Rectal smooth muscle tissue (tissue), 1 donor: ENCODE measurements around the gene SLC6A3.
"Not testable (repeated sequence)": the region's sequence is repeated elsewhere in the genome, so short reads cannot be mapped to it uniquely, and the experiment has no call there.

Source experiments
- H3K27ac ChIP-seq: one replicate; pipeline ENCODE4 v1.7.0; 2013; ENCODE audit warnings: low read depth, low read length, inconsistent platforms
- H3K27me3 ChIP-seq: one replicate; pipeline ENCODE4 v1.7.0; 2013; ENCODE audit warnings: low read length; ENCODE audit not compliant: control insufficient read depth, insufficient read depth
- H3K36me3 ChIP-seq: one replicate; pipeline ENCODE4 v1.7.0; 2013; ENCODE audit warnings: low read length; ENCODE audit not compliant: control insufficient read depth, insufficient read depth
- H3K4me1 ChIP-seq: one replicate; pipeline ENCODE4 v1.7.0; 2013; ENCODE audit warnings: low read length; ENCODE audit not compliant: control insufficient read depth, insufficient read depth
- H3K4me3 ChIP-seq: one replicate; pipeline ENCODE4 v1.7.0; 2013; ENCODE audit warnings: low read length
- H3K9ac ChIP-seq: one replicate; pipeline ENCODE4 v1.7.0; 2013; ENCODE audit warnings: low read length

The SLC6A3 gene

DNA sequence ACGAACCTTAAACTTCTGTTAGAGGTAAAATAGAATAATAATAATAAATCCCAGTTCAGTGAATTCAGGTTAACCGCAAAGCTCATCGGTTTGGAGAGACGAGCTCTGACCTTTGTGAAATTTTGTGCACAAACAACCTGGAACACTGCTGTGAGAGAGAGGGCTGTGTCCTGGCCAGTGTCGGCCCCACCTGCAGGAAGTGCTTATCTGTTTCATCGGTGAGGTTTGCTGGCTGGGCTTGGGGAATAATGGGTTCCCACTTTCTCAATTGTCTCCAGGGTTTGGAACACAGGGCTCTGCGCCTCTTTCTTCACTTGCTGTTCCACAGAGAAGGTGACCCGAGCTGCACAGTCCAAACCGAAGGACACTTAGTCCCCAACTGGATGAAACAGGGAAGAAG, 81.0 kb downstream of the SLC6A3 start:
- Histone ChIP-seq H3K4me1 (no peaks in the 10 kb centered on the region), H3K27ac (no peak overlapping the region), H3K36me3 (no peaks in the 10 kb centered on the region), H3K4me3 (no peak overlapping the region), H3K9ac (no peak overlapping the region), H3K27me3 (peaks cover 3% of the 10 kb centered on the region)

DNA sequence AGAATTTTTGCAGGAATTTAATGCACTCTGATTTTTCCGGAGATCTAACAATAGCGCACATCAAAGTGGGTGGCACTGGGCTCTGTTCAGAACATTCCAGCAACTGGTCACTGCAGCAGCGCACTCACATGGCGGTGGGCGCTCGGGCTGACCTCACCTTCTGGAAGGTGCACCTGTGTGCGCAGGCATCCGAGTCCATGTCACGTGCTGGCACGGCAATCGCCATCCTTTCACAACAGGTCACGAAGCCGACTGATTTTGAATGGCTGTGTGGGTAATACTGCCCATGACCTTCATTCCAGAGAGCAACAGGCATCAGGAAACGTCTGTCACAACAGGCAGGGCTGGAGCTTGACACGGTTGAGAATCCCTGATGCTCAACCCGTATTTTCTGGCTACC, 81.7 kb downstream of the SLC6A3 start:
- Histone ChIP-seq H3K4me1 (no peaks in the 10 kb centered on the region), H3K4me3 (no peak overlapping the region), H3K9ac (no peak overlapping the region), H3K27me3 (peaks cover 3% of the 10 kb centered on the region), H3K27ac (no peak overlapping the region), H3K36me3 (no peaks in the 10 kb centered on the region)

DNA sequence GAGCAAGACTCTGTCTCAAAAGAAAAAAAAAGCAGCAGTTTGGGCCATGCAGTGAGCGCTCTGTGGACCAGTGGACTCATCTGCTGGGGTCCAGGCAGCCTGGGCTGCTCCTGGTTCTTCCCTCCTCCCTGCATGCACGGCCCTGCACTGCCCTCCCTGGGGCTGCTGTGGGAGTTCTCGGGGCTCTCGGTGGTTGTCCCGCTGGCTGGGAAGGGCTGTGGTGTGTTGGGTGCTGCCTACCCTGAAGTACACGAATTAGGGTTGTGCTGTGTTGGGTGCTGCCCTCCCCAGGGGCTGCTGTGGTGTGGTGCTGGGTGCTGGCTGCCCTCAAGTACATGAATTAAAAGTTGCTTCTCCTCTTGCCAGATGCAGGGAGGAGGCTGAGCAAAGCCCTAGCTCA, 82.1 kb downstream of the SLC6A3 start:
- Histone ChIP-seq H3K4me3 (no peak overlapping the region), H3K27me3 (peaks cover 3% of the 10 kb centered on the region), H3K36me3 (no peaks in the 10 kb centered on the region), H3K27ac (no peak overlapping the region), H3K9ac (no peak overlapping the region), H3K4me1 (no peaks in the 10 kb centered on the region)

DNA sequence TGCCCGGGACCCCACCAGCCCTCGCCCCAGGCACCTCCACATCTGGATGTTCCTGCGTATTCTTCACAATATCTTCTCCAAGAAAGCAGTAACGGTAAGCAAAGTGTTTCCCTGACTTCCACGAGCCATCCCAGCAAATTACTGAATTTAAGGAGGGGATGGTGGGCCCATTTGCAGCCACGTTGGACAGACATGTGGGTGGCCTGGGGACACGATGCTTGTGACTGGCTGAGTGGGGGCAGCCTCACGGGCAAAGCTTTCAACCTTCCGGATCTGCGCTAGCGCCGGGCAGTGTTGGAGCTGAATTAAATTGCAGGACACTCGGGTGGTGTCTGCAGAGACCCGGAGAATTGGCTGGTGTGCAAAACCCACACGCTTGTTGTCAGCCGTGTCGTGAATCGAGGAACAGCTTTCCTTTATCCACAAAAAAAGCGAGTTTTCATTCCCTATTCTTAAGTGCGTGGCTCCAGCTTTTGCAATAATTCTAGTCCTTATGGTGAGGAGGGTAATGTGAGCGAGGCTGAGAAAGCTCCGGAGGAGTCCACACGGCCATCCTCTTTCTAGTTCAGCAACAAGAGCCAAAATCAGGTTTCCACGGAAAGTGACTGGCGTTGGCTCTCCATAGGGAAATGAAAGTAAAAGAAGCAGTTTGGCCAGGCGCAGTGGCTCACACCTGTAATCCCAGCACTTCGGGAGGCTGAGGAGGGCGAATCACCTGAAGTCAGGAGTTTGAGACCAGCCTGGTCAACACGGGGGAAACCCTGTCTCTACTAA, 82.8 kb downstream of the SLC6A3 start:
- no peak overlapping the region for H3K9ac ChIP-seq
- H3K27ac ChIP-seq: no peak overlapping the region
- H3K4me3 ChIP-seq: no peak overlapping the region
- no peaks in the 10 kb centered on the region for H3K4me1 ChIP-seq
- H3K36me3 ChIP-seq: no peaks in the 10 kb centered on the region
- peaks cover 3% of the 10 kb centered on the region for H3K27me3 ChIP-seq

DNA sequence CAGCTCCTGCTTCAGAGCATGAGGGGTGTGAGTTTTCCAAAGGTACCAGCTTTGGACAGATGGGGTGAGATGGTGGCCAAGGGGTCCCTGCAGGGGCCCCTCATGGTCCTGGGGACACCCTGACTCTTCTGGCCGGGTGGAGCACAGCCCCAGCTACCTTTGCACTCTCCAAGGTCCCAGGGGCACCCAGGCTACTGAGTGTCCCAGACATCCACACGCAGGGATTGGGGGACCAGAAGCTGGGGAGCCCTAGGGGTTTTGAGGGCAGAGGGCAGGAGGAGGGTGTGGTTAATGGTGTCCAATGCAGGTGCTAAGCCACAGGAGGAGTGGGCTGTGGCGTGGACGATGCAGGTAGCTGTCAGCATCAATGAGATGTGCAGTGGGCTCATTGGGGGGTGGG, 84.4 kb downstream of the SLC6A3 start:
- Histone ChIP-seq H3K27me3 (peaks cover 3% of the 10 kb centered on the region), H3K36me3 (no peaks in the 10 kb centered on the region), H3K9ac (no peak overlapping the region), H3K27ac (no peak overlapping the region), H3K4me3 (no peak overlapping the region), H3K4me1 (no peaks in the 10 kb centered on the region)

DNA sequence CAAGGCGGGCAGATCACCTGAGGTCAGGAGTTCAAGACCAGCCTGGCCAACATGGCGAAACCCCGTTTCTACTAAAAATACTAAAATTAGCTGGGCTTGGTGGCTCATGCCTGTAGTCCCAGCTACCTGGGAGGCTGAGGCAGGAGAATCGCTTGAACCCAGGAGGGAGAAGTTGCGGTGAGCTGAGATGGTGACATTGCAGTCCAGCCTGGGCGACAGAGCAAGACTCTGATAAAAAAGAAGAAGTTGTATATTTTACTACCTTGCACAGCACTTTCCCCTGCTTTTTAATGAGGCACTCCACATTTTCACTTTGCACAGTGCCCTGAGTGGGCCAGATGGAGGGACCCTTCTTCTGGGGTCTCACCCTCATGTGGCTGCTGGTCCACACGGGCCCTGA, 84.9 kb downstream of the SLC6A3 start:
- H3K36me3 ChIP-seq, H3K4me1 ChIP-seq, H3K27ac ChIP-seq, H3K27me3 ChIP-seq, H3K4me3 ChIP-seq, H3K9ac ChIP-seq: not testable (repeated sequence)

DNA sequence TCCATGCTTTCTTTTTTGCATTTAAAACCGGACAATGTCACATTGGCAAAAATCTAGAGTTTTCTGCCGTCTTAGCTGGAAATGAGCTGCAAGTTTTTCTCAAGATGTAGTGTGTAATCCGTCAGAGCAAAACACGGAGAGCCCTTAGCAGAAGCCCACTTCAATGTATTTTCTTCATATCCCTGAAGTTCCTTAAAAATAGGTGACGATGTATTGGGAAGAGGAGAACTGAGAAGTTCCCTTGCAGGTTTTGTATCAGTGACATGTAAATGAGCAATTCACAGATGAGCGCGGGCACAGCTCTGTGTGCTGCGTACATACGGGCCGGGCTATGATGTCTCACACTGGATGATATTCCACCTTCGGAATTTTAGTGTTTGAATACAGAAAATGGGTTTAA, 85.5 kb downstream of the SLC6A3 start:
- H3K27ac ChIP-seq: no peak overlapping the region
- no peaks in the 10 kb centered on the region for H3K36me3 ChIP-seq
- peaks cover 3% of the 10 kb centered on the region for H3K27me3 ChIP-seq
- no peak overlapping the region for H3K9ac ChIP-seq
- H3K4me3 ChIP-seq: no peak overlapping the region
- H3K4me1 ChIP-seq: no peaks in the 10 kb centered on the region

DNA sequence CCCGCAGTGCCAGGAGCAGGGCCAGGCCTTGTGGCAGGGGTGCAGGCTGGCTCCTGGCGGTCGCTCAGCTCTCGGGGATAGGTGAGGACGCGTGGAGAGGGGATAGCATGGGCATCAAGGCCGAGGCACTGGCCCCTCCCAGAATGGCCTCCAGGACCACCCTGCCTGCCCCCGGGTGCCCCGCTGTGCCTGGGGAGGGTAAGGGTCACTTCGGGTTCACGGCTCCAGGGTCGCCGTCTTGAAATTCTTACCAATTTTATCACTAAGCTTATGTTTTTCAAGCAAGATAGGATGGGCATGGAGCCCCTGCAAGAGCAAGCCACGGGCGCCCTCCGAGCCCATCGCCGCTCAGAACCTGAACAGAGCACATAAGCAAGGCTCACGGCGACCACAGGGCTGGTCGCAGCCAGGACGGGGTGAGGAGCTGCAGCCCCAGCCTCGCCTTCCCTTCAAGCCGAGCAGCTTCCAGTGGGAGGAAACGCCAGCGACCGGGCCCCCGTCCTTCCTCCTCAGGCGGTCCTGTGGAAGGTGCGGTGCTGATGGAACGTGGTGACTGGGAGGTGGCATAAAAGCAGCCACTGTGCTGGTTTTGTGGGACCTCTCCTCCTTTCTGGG, 86.1 kb downstream of the SLC6A3 start:
- Histone ChIP-seq H3K27ac (no peak overlapping the region), H3K4me3 (no peak overlapping the region), H3K27me3 (peaks cover 3% of the 10 kb centered on the region), H3K4me1 (no peaks in the 10 kb centered on the region), H3K9ac (no peak overlapping the region), H3K36me3 (no peaks in the 10 kb centered on the region)

DNA sequence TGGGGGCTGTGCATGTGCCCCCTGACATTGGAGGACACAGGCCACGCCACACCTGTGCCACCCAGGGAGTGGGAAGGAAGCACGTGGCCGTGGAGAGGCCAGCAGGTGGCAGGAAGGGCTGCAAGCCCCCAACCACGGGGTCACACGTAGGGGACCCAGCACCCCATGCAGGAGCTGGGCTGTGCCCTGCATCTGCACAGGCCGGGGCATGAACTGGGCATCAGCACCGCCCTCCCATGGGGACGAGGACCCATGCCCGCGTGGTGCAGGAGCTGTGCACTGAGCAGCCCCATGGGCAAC, 86.6 kb downstream of the SLC6A3 start:
- Histone ChIP-seq H3K27ac (no peak overlapping the region), H3K36me3 (no peaks in the 10 kb centered on the region), H3K4me3 (no peak overlapping the region), H3K9ac (no peak overlapping the region), H3K27me3 (peaks cover 3% of the 10 kb centered on the region), H3K4me1 (no peaks in the 10 kb centered on the region)

DNA sequence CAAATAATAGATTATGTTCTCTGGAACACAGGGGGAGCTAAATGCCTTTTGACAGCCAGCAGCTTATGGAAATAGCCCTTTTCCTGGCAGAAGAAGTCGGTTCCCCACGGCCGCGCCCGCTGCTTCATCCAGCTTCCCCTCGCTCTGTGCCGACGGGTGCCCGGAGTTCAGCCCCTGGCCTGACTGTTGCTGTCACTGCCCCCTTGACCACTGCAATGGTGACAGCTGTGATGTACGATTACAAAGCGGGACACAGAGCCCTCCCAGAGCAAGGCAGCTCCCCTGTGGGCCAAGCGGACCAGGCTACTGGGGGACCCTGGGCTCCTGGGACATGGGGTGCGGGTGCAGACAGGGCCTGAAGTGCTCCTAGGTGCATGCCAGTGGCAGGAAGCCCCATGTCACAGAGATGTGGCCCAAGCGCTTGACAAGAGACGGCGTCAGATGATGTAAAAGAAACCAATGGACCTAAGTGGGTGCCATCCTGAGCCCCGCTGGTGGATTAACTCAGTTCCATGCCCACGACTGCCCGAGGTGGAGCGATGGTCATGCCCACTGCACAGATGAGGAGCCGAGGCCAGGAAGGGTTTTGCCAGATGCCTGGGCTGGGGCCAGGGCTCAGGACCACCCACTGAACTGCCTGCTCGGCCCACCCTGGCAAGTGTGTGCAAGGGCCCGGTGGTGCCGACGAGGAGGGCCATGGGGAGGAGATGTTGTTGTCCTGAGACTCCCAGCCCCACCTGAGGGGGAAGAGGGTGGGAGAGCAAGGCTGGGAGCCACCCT, 87.1 kb downstream of the SLC6A3 start:
- no peaks in the 10 kb centered on the region for H3K27me3 ChIP-seq
- H3K36me3 ChIP-seq: no peaks in the 10 kb centered on the region
- H3K4me1 ChIP-seq: no peaks in the 10 kb centered on the region
- no peak overlapping the region for H3K4me3 ChIP-seq
- H3K27ac ChIP-seq: no peak overlapping the region
- no peak overlapping the region for H3K9ac ChIP-seq

DNA sequence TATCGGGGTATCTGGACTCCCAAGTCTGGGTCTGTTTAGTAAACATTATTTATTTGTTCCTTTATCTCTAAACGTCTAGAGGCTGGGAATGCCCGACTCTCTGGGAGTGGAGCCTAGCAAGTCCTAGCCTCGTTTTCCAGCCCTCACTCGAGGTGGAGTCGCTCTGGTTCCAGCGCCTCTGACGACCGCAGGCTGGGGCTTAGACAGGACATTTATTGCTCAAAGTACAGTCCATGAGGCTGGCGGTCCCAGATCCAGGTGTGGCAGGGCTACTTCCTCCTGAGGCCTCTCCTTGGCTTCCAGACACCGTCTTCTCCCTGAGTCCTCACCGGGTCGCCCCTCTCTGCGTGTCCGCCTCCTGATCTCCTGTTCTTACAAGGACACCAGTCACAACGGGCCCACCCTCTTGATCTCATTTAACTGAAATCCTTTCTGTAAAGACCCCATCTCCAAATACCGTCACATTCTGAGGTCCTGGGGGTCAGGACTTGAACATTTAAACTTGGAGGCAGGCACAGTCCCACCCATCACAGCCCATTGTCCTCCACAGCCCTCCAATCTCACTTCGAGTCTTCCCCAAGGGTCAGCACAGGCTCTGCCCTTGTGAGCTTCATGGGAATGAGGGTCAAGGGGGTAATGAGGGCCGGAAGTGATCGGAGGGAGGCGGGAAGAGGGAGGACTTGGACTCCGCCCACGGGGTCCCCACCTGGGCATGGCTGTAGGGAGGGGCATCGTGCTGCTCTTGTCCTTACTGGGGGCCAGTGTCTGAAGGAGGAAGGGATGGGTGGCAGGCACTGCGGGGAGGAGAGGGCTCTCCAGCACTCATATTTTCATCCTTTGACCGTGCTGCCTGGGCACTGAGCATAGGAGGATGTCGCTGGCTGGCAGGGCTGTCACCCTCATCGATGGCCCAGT, 88.1 kb downstream of the SLC6A3 start:
- H3K9ac ChIP-seq: no peak overlapping the region
- H3K27ac ChIP-seq: no peak overlapping the region
- no peaks in the 10 kb centered on the region for H3K4me1 ChIP-seq
- H3K27me3 ChIP-seq: no peaks in the 10 kb centered on the region
- H3K36me3 ChIP-seq: no peaks in the 10 kb centered on the region
- no peak overlapping the region for H3K4me3 ChIP-seq

DNA sequence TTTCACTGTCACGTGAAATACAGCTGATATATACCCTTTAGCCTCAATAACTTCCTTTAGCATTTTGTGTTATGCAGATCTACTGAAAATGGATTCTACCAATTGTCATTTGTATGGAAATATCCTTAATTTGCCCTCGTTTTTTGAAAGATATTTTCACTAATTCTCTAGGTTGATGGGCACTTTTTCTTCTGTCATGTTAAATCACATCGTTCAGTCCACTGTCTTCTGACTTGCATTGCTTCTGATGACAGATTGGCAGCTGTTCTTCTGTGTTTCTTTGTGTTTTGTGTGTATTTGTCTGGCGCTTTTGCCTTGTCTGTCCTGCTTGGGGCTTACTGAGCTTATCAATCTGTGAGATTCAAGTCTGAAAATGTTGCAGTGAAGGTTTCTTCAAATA, 90.7 kb downstream of the SLC6A3 start:
- no peaks in the 10 kb centered on the region for H3K27me3 ChIP-seq
- no peaks in the 10 kb centered on the region for H3K4me1 ChIP-seq
- no peak overlapping the region for H3K27ac ChIP-seq
- H3K36me3 ChIP-seq: no peaks in the 10 kb centered on the region
- H3K9ac ChIP-seq: no peak overlapping the region
- H3K4me3 ChIP-seq: no peak overlapping the region
